ENCODE results near the gene POLL. TPM values are rescaled to one million over a fixed set of nuclear protein-coding genes. Genes with fewer than 3 reads are reported as not detected.

Gene POLL
- total RNA-seq, 2 donors from 2014 or later: 23.3 to 33.9 TPM

GRCh38 chr10:101579516-101579870 is 8.6 kb downstream of the POLL start:
- no peak for DNase-seq
- H3K4me1 ChIP-seq: no peaks in the 10 kb centered on the region
- H3K27ac ChIP-seq: no peak overlapping the region
- no peaks in the 10 kb centered on the region for H3K9me3 ChIP-seq
- peaks cover 9% of the 10 kb centered on the region for H3K36me3 ChIP-seq
- no peak for TF ChIP-seq CTCF (IDR thresholded peaks at IDR 0.05)
- H3K27me3 ChIP-seq: no peaks in the 10 kb centered on the region
- H3K9ac ChIP-seq (ENCODE audit: low read depth in 2 of 2, low read length in 2 of 2): no peak overlapping the region
- H3K4me3 ChIP-seq: no peak overlapping the region
- intact Hi-C loops (cut with DNase I): no loop called here

- Histone ChIP-seq H3K36me3 (peaks cover 9% of the 10 kb centered on the region), H3K4me3 (no peak overlapping the region), H3K27me3 (no peaks in the 10 kb centered on the region), H3K9ac (ENCODE audit: low read depth in 2 of 2, low read length in 2 of 2) (no peak overlapping the region), H3K9me3 (no peaks in the 10 kb centered on the region), H3K27ac (no peak overlapping the region), H3K4me1 (no peaks in the 10 kb centered on the region)
- no peak for DNase-seq
- intact Hi-C loops (cut with DNase I): no loop called here
- TF ChIP-seq CTCF (IDR thresholded peaks at IDR 0.05): no peak
Measured at GRCh38 chr10:101578803-101579515, 9.1 kb downstream of the POLL start.

- no peak for TF ChIP-seq CTCF (IDR thresholded peaks at IDR 0.05)
- Histone ChIP-seq H3K9me3 (no peaks in the 10 kb centered on the region), H3K4me1 (no peaks in the 10 kb centered on the region), H3K27ac (no peak overlapping the region), H3K4me3 (no peak overlapping the region), H3K27me3 (no peaks in the 10 kb centered on the region), H3K36me3 (peaks cover 9% of the 10 kb centered on the region), H3K9ac (ENCODE audit: low read depth in 2 of 2, low read length in 2 of 2) (no peak overlapping the region)
- intact Hi-C loops (cut with DNase I): no loop called here
- DNase-seq: no peak
Measured at GRCh38 chr10:101578192-101578591, 9.9 kb downstream of the POLL start.

GRCh38 chr10:101577121-101577871 is 10.8 kb downstream of the POLL start:
- peaks cover 9% of the 10 kb centered on the region for H3K36me3 ChIP-seq
- H3K9me3 ChIP-seq: no peaks in the 10 kb centered on the region
- H3K27ac ChIP-seq: no peak overlapping the region
- no peak overlapping the region for H3K4me3 ChIP-seq
- H3K27me3 ChIP-seq: no peaks in the 10 kb centered on the region
- TF ChIP-seq CTCF (IDR thresholded peaks at IDR 0.05): no peak
- intact Hi-C loops (cut with DNase I): no loop called here
- no peak overlapping the region for H3K9ac ChIP-seq (ENCODE audit: low read depth in 2 of 2, low read length in 2 of 2)
- DNase-seq: no peak
- no peaks in the 10 kb centered on the region for H3K4me1 ChIP-seq

- Histone ChIP-seq H3K27me3 (no peaks in the 10 kb centered on the region), H3K4me3 (no peak overlapping the region), H3K9me3 (no peaks in the 10 kb centered on the region), H3K4me1 (no peaks in the 10 kb centered on the region), H3K9ac (ENCODE audit: low read depth in 2 of 2, low read length in 2 of 2) (no peak overlapping the region), H3K36me3 (peaks cover 9% of the 10 kb centered on the region), H3K27ac (no peak overlapping the region)
- intact Hi-C loops (cut with DNase I): no loop called here
- no peak for DNase-seq
- no peak for TF ChIP-seq CTCF (IDR thresholded peaks at IDR 0.05)
Measured at GRCh38 chr10:101576211-101576863, 11.7 kb downstream of the POLL start.
